DMS79 treated with DMSO at 0.1 percent for 48 hours (cell line): ENCODE results near the gene GGT7.
"Not testable (repeated sequence)": the region's sequence is repeated elsewhere in the genome, so short reads cannot be mapped to it uniquely, and the experiment has no call there.

Experiments used
- DNase-seq: peaks from one replicate; lab custom pipeline; 2025; lab: John Stamatoyannopoulos, UW

Gene GGT7

GRCh38 chr20:34881689-34882088 is 9.0 kb upstream of the GGT7 start:
- no peak for DNase-seq

- not testable (repeated sequence) for DNase-seq
Observed at GRCh38 chr20:34880971-34881370, 8.3 kb upstream of the GGT7 start.

- no peak for DNase-seq
Observed at GRCh38 chr20:34880215-34880850, 7.7 kb upstream of the GGT7 start.

GRCh38 chr20:34876406-34877282 is 4.0 kb upstream of the GGT7 start, which contains the start of gene ACSS2:
Gene ACSS2, plus strand, starts transcription at chr20:34876612. Its CDS starts 34 bp downstream, at chr20:34876646.
- peak; percentile 23 for DNase-seq

- peak; percentile 83 for DNase-seq
Observed at GRCh38 chr20:34875642-34876405, 3.2 kb upstream of the GGT7 start.

- DNase-seq, result peak; percentile 61
Observed at GRCh38 chr20:34874094-34874654, 1.5 kb upstream of the GGT7 start.

- DNase-seq, result no peak
Observed at GRCh38 chr20:34873583-34874093, 982 bp upstream of the GGT7 start.

GRCh38 chr20:34871966-34872621 is 562 bp downstream of the GGT7 start:
- DNase-seq, result no peak

GRCh38 chr20:34871320-34871926 is 1.2 kb downstream of the GGT7 start:
- DNase-seq, result no peak

GRCh38 chr20:34864216-34864615 is 8.4 kb downstream of the GGT7 start:
- no peak for DNase-seq

GRCh38 chr20:34863421-34863965 is 9.2 kb downstream of the GGT7 start:
- no peak for DNase-seq

- no peak for DNase-seq
Observed at GRCh38 chr20:34862724-34863123, 9.9 kb downstream of the GGT7 start.

GRCh38 chr20:34861386-34862084 is 11.1 kb downstream of the GGT7 start:
- DNase-seq, result peak; percentile 6

GRCh38 chr20:34859826-34860545 is 12.7 kb downstream of the GGT7 start:
- DNase-seq, result no peak

GRCh38 chr20:34859367-34859766 is 13.3 kb downstream of the GGT7 start:
- no peak for DNase-seq

GRCh38 chr20:34852298-34852697 is 20.4 kb downstream of the GGT7 start:
- DNase-seq, result no peak

- no peak for DNase-seq
Observed at GRCh38 chr20:34850969-34851368, 21.7 kb downstream of the GGT7 start.

GRCh38 chr20:34849778-34850177 is 22.9 kb downstream of the GGT7 start:
- DNase-seq, result no peak

GRCh38 chr20:34848597-34848996 is 24.1 kb downstream of the GGT7 start:
- DNase-seq, result no peak
